Thymus (tissue), 11 donors: ENCODE measurements around the gene KBTBD12. TPM values are rescaled to one million over a fixed set of nuclear protein-coding genes. Genes with fewer than 3 reads are reported as not detected.

Source experiments
- DNase-seq, 9 donors: peaks; one replicate each; pipeline ENCODE4 v3.0.0-alpha.2; 2013; ENCODE audit warnings: low spot score in 9 of 9, low read depth in 6 of 9, missing footprints in 1 of 9
- H3K27ac ChIP-seq, 2 donors: one replicate each; pipeline ENCODE4 v1.5.1; 2013; ENCODE audit warnings: control low read depth in 1 of 2, low read depth in 1 of 2, low read length in 1 of 2, mild to moderate bottlenecking in 1 of 2, moderate library complexity in 1 of 2
- H3K27me3 ChIP-seq, 2 donors: one replicate each; pipeline ENCODE4 v1.5.1; 2013; ENCODE audit warnings: low read length in 1 of 2; ENCODE audit not compliant: control insufficient read depth in 2 of 2, insufficient read depth in 1 of 2
- H3K36me3 ChIP-seq, 2 donors: one replicate each; pipeline ENCODE4 v1.5.1; 2013; ENCODE audit warnings: low read length in 1 of 2, mild to moderate bottlenecking in 1 of 2, moderate library complexity in 1 of 2; ENCODE audit not compliant: control insufficient read depth in 2 of 2, insufficient read depth in 2 of 2
- H3K4me1 ChIP-seq, 2 donors: one replicate each; pipeline ENCODE4 v1.5.1; 2013; ENCODE audit warnings: low read length in 2 of 2; ENCODE audit not compliant: control insufficient read depth in 2 of 2, insufficient read depth in 2 of 2
- H3K4me3 ChIP-seq, 2 donors: one replicate each; pipeline ENCODE4 v1.5.1; 2013; ENCODE audit warnings: low read length in 2 of 2, control low read depth in 1 of 2, mild to moderate bottlenecking in 1 of 2
- H3K9me3 ChIP-seq, 2 donors: one replicate each; pipeline ENCODE4 v1.5.1; 2013; ENCODE audit warnings: low read length in 1 of 2, mild to moderate bottlenecking in 1 of 2; ENCODE audit not compliant: control insufficient read depth in 2 of 2, insufficient read depth in 1 of 2
- WGBS: extraction: QIAGEN DNeasy Blood & Tissue Kit; methylation state at CpG from one replicate; pipeline ENCODE4 v1.1.7; 2013; 5-methylcytosine and 5-hydroxymethylcytosine counted together
- polyA plus RNA-seq: library from polyadenylated mRNA; stranded (reverse); fragments of 200-250 nt; gene quantifications from one replicate; pipeline ENCODE4 v1.2.3, GENCODE V29; 2013
- total RNA-seq: library from RNA; stranded (reverse); fragments of 120-200 nt; gene quantifications from one replicate; pipeline ENCODE4 v1.2.4, GENCODE V29; 2013
- donor health status: healthy.

KBTBD12 gene
- total and polyA plus RNA-seq, 2 donors = 0.07 to 0.42 TPM

- Histone ChIP-seq H3K4me1 (no peaks in the 10 kb centered on the region), H3K36me3 (no peaks in the 10 kb centered on the region), H3K27ac (no peak overlapping the region), H3K27me3 (no peaks in the 10 kb centered on the region), H3K4me3 (no peak overlapping the region), H3K9me3 (no peaks in the 10 kb centered on the region)
- DNase-seq = no peak
Observed at GRCh38 chr3:127955728-127956127, 40.7 kb downstream of the KBTBD12 start.

- 89% methylated on average over 1 of the region's 1 CpG for WGBS
- H3K27ac ChIP-seq = no peak overlapping the region
Observed at GRCh38 chr3:127959041-127959440, 44.0 kb downstream of the KBTBD12 start.

GRCh38 chr3:127959873-127960272, 44.8 kb downstream of the KBTBD12 start:
- H3K4me3 ChIP-seq = no peak overlapping the region
- no peaks in the 10 kb centered on the region for H3K9me3 ChIP-seq
- H3K4me1 ChIP-seq = no peaks in the 10 kb centered on the region
- 72% methylated on average over 4 of the region's 4 CpGs for WGBS
- H3K36me3 ChIP-seq = no peaks in the 10 kb centered on the region
- H3K27me3 ChIP-seq = no peaks in the 10 kb centered on the region
- DNase-seq = peak in 2 of 9 donors; percentile 2 to 22
- no peak overlapping the region for H3K27ac ChIP-seq

More at GRCh38 chr3:127959041-127959440, 44.0 kb downstream of the KBTBD12 start:
- Histone ChIP-seq H3K27me3 (no peaks in the 10 kb centered on the region), H3K4me3 (no peak overlapping the region), H3K9me3 (no peaks in the 10 kb centered on the region), H3K4me1 (no peaks in the 10 kb centered on the region), H3K36me3 (no peaks in the 10 kb centered on the region)
- no peak for DNase-seq

GRCh38 chr3:127960421-127960965, 45.5 kb downstream of the KBTBD12 start:
- no peak overlapping the region for H3K4me3 ChIP-seq
- H3K27ac ChIP-seq = no peak overlapping the region
- H3K9me3 ChIP-seq = no peaks in the 10 kb centered on the region
- no peaks in the 10 kb centered on the region for H3K36me3 ChIP-seq
- DNase-seq = no peak
- WGBS = 98% methylated on average over 4 of the region's 4 CpGs
- no peaks in the 10 kb centered on the region for H3K27me3 ChIP-seq
- no peaks in the 10 kb centered on the region for H3K4me1 ChIP-seq

DNA sequence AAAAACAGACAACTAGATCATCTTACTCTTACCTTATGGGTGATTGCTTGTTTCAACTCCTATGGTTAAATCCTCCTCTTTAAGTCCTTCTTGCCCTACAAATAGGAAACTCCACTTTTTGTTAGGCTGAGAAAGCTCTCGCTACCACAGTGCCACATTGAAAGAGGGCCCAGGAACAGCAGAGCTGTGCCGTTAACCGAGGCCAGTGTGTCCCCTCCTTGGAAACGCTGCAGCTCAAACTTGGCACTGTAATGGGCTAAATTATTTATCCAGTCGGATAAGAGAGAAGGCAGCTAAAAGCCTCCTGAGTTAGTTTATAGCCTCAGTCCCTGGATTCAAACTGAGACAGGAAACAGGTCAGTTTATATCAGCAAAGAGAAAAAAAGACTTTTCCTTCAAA, 46.1 kb downstream of the KBTBD12 start:
- no peak for DNase-seq
- Histone ChIP-seq H3K36me3 (no peaks in the 10 kb centered on the region), H3K27me3 (no peaks in the 10 kb centered on the region), H3K27ac (no peak overlapping the region), H3K4me3 (no peak overlapping the region), H3K9me3 (no peaks in the 10 kb centered on the region), H3K4me1 (no peaks in the 10 kb centered on the region)
- 96% methylated on average over 5 of the region's 5 CpGs for WGBS

GRCh38 chr3:127961963-127962362, 46.9 kb downstream of the KBTBD12 start:
- no peaks in the 10 kb centered on the region for H3K4me1 ChIP-seq
- H3K27ac ChIP-seq = no peak overlapping the region
- no peak for DNase-seq
- H3K27me3 ChIP-seq = no peaks in the 10 kb centered on the region
- H3K9me3 ChIP-seq = no peaks in the 10 kb centered on the region
- H3K4me3 ChIP-seq = no peak overlapping the region
- WGBS = 97% methylated on average over 4 of the region's 4 CpGs
- no peaks in the 10 kb centered on the region for H3K36me3 ChIP-seq

- Histone ChIP-seq H3K27ac (no peak overlapping the region), H3K36me3 (no peaks in the 10 kb centered on the region), H3K4me3 (no peak overlapping the region), H3K9me3 (no peaks in the 10 kb centered on the region), H3K27me3 (no peaks in the 10 kb centered on the region), H3K4me1 (no peaks in the 10 kb centered on the region)
- DNase-seq = no peak
- WGBS = 97% methylated on average over 5 of the region's 5 CpGs
Observed at GRCh38 chr3:127962937-127963336, 47.9 kb downstream of the KBTBD12 start.

DNA sequence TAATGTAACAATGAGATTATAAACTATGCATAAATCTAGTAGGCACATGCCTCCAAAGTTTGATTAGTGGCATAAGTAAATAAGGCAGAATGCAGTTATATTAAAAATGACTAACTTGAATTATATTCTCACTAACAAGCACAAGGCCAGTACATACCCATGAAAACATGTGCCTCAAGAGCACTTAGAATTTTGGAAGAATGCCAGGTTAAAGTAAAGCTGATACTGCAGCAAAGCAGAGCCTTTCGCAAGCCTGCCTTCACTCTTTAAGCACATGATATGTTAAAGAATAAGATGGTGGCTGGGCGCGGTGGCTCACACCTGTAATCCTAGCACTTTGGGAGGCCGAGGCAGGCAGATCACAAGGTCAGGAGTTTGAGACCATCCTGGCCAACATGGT, 49.0 kb downstream of the KBTBD12 start:
- 93% methylated on average over 4 of the region's 4 CpGs for WGBS
- no peaks in the 10 kb centered on the region for H3K4me1 ChIP-seq
- H3K36me3 ChIP-seq = no peaks in the 10 kb centered on the region
- H3K4me3 ChIP-seq = no peak overlapping the region
- no peak for DNase-seq
- H3K27ac ChIP-seq = no peak overlapping the region
- no peaks in the 10 kb centered on the region for H3K9me3 ChIP-seq
- no peaks in the 10 kb centered on the region for H3K27me3 ChIP-seq

GRCh38 chr3:127964816-127965215, 49.8 kb downstream of the KBTBD12 start:
- Histone ChIP-seq H3K27ac (no peak overlapping the region), H3K4me1 (no peaks in the 10 kb centered on the region), H3K27me3 (no peaks in the 10 kb centered on the region), H3K36me3 (no peaks in the 10 kb centered on the region), H3K9me3 (no peaks in the 10 kb centered on the region), H3K4me3 (no peak overlapping the region)
- no peak for DNase-seq
- WGBS = 98% methylated on average over 3 of the region's 3 CpGs

DNA sequence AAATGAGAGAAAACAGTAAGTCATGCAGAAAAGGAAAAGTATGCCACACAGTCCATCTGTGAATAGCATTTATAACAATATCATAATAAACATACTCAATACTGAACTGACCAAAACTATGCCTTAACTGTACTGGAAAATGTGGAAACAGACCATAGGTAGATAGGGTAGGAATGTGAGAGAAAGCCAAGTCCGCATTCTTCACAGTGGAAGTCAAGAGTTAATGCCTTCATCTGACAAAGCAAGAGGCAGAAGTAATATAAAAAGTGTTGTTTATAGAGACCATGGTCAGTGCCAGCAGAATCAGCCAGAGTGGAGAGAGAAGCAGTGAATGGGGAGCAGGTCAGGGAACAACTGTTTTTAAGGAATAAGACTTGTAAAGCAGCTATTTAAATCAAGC, 52.3 kb downstream of the KBTBD12 start:
- Histone ChIP-seq H3K27me3 (no peaks in the 10 kb centered on the region), H3K9me3 (no peaks in the 10 kb centered on the region), H3K27ac (no peak overlapping the region), H3K4me3 (no peak overlapping the region), H3K36me3 (no peaks in the 10 kb centered on the region), H3K4me1 (no peaks in the 10 kb centered on the region)
- no peak for DNase-seq
- 98% methylated on average over 1 of the region's 1 CpG for WGBS
